ENCODE data around the gene PRKAA2.

The PRKAA2 gene

GRCh38 chr1:56713112-56713511 is 68.0 kb downstream of the PRKAA2 start:
- DNase-seq (ENCODE audit: low spot score), result no peak

GRCh38 chr1:56715156-56715555 is 70.0 kb downstream of the PRKAA2 start:
- no peak for DNase-seq (ENCODE audit: low spot score)

GRCh38 chr1:56719171-56719570 is 74.1 kb downstream of the PRKAA2 start:
- no peak for DNase-seq (ENCODE audit: low spot score)

- DNase-seq (ENCODE audit: low spot score), result no peak
Observed at GRCh38 chr1:56726706-56727105, 81.6 kb downstream of the PRKAA2 start.

- no peak for DNase-seq (ENCODE audit: low spot score)
Observed at GRCh38 chr1:56728964-56729363, 83.8 kb downstream of the PRKAA2 start.

GRCh38 chr1:56745231-56745630 is 100.1 kb downstream of the PRKAA2 start:
- DNase-seq (ENCODE audit: low spot score), result no peak

GRCh38 chr1:56754708-56755479 is 109.8 kb downstream of the PRKAA2 start:
- DNase-seq (ENCODE audit: low spot score), result no peak

GRCh38 chr1:56755911-56756310 is 110.8 kb downstream of the PRKAA2 start:
- DNase-seq (ENCODE audit: low spot score), result no peak

- no peak for DNase-seq (ENCODE audit: low spot score)
Observed at GRCh38 chr1:56758135-56758534, 113.0 kb downstream of the PRKAA2 start.

- no peak for DNase-seq (ENCODE audit: low spot score)
Observed at GRCh38 chr1:56758794-56759193, 113.7 kb downstream of the PRKAA2 start.
